AG10803 (cell line): Measurements from ENCODE around the gene ADARB2.

Experiments
- DNase-seq: peaks from one replicate; pipeline ENCODE4 v3.0.0; 2010; ENCODE audit warnings: low read depth
- H3K4me3 ChIP-seq: 2 replicates; pipeline ENCODE4 v1.5.1; 2011; ENCODE audit warnings: mild to moderate bottlenecking, low read length, control low read depth
- TF ChIP-seq, protein P1 (sequence below): conservative IDR thresholded peaks from 2 replicates; pipeline ENCODE4 v1.5.1; 2011; ENCODE audit warnings: mild to moderate bottlenecking, low read length, control low read depth, inconsistent platforms

The ADARB2 gene

DNA sequence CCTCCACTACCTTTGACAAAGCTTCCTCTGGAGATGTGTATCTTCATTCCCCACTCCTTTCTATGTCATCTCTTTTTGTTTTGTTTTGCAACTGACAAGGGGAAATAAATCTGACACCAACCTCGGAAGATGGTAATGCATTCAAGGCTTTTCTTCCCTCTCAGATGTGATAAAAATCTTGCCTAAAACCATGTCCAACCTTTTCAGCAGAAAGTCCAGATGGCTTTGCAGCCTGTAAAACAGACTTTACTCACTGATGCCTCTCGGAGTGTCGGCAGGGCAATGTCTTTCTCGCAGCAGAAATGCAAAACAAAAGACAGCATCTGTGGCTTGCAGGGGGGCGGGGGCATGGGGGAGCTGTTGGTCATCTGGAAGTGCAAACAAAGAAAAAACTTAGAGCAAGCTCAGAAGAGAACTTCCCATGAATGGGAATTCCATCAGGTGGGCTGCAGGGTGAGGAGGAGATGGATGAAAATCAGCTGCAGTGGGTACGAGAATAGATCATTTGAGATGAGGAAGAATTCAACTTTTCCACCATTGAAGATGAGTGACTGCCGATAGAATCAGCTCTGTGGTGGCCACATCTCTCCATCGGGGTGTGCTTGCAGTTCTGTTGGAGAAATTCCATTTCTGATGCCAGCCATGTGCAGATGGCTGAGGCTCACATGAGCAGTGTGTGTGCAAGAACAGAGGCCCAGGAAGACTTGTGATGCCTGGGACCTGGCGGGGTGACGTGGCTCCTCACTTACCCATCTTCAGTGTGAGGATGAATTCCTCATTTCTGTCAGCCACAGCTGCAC, 443.5 kb downstream of the ADARB2 start:
- TF ChIP-seq, protein P1, sequence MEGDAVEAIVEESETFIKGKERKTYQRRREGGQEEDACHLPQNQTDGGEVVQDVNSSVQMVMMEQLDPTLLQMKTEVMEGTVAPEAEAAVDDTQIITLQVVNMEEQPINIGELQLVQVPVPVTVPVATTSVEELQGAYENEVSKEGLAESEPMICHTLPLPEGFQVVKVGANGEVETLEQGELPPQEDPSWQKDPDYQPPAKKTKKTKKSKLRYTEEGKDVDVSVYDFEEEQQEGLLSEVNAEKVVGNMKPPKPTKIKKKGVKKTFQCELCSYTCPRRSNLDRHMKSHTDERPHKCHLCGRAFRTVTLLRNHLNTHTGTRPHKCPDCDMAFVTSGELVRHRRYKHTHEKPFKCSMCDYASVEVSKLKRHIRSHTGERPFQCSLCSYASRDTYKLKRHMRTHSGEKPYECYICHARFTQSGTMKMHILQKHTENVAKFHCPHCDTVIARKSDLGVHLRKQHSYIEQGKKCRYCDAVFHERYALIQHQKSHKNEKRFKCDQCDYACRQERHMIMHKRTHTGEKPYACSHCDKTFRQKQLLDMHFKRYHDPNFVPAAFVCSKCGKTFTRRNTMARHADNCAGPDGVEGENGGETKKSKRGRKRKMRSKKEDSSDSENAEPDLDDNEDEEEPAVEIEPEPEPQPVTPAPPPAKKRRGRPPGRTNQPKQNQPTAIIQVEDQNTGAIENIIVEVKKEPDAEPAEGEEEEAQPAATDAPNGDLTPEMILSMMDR: no peak
- H3K4me3 ChIP-seq: no peak overlapping the region
- DNase-seq: no peak

DNA sequence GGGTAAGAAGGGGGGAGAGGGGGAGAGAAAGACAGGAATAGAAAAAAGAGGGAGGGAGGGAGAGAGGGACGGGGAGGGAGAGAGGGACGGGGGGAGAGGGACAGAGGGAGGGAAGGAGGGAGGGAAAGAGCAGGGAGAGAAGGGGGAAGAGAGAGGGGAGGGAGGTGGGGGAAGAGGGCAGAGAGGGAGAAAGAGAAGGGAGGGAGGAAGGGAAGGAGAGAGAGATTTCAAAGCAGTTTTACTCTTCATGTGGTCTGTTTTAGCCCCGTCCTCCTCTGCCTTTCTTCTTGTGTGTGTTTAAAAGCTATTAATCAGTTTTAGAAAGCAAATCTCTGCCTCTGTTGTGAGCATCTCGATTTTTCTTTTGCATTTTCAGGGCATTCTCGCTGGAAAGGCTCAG, 444.2 kb downstream of the ADARB2 start:
- no peak overlapping the region for H3K4me3 ChIP-seq
- TF ChIP-seq, protein P1: no peak
- no peak for DNase-seq

DNA sequence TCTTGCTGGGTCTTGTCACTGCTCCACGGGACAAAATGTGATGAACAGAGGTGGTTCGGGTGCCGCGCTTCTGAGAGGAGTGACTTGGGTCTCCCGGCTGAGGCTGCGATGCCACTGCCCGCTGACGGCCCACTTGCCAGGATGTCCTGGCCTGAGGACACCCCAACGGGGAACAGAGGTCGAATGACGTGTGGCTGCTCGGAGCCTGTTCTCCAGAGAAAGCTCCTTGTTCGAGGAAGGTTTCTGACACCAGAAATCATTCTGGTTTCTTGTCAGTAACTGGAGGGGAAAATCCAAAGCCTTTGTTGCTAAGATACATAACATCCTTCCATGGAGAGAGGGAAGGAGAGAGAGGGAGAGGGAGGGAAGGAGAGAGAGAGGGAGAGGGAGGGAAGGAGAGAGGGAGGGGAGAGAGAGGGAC, 444.7 kb downstream of the ADARB2 start:
- H3K4me3 ChIP-seq: no peak overlapping the region

DNA sequence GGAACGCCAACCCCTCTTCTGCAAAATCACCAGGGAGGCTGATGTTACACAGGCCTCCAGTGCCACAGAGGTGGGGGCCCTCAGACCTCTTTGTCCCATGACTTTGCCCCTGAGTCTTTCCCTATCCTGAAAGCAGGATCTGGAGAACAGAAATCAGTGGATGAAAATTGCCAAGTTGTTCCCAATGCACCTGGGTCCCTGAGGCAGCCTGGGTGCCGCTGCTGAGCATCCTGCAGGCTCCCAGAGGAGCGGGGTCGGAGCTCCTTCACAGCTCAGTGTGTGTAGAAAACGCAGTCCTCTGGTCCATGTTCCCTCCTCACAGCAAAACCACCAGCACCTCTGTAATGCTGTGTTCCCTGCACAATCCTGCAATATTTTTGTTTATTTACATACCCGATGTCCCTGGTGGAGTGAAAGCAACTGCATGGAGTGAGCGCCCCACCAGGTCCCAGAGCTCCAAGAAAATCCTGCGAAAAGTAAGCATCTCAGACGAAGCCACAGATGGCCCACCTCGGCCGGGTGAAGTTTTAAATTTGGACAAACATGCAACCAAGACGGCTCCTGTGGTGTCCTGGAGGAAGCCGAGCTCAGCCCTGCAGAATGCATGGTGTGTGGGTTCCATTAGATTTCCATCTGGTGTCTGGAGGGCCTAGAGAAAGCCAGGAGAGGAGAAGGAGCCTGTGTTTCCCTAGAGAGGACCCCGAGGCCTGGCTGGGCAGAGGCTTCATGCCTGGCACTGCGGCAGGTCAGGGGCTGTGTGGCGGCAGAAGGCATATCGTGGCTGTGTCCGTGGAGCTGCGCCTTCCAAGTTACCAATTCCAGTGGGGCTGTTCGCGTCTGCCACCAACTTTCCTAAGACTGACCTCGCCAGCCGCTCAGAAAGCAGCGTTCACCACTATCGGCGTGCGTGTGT, 445.9 kb downstream of the ADARB2 start:
- TF ChIP-seq, protein P1: no peak
- DNase-seq: no peak

More for the DNA sequence above, 444.7 kb downstream of the ADARB2 start:
- DNase-seq: no peak
- TF ChIP-seq, protein P1: no peak

DNA sequence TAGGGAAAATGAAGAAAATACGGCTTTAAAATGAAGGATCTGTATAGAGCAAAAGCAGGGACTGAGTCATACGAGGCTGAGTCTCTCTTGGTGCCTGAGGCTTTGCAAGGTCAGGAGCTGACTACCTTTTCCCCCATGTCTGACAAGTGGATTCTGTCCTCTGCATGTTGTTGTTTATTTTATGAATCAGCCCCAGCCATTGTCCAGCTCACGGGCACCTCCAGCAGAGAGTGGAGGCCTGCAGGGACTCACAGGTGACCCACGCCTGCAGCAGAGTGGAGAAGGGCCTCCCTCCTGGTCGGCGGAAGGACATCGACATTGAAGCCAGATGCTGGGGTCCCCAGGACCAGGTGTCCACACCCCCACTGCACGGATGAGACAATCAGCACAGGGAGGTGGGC, 447.3 kb downstream of the ADARB2 start:
- H3K4me3 ChIP-seq: no peak overlapping the region
- TF ChIP-seq, protein P1: no peak
- no peak for DNase-seq

More for the DNA sequence above, 445.9 kb downstream of the ADARB2 start:
- H3K4me3 ChIP-seq: no peak overlapping the region

DNA sequence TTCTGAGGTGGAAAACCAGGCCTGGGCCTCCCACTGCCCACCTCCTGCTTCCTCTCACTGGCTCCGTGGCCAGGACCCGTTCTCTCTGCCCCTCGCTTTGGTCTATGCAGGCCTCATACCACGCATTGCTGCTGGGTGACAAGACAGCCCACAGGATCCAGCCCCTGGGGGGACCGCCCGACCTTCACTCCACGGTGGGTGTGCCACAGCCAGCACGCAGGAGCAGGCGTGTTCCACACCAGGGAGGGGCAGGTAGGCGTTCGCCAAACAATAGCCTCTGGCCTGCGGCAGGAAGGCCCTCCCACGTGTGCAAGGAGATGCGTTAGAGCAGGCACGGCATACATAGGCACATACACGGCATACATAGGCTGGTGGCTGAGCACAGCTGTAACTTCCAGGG, 447.7 kb downstream of the ADARB2 start:
- H3K4me3 ChIP-seq: no peak overlapping the region
- TF ChIP-seq, protein P1: no peak
- DNase-seq: no peak
